T-helper 1 cell treated with Interleukin-12 subunit alpha and Interleukin-12 subunit beta and Interleukin-4 antibody, amounts not matched to agents 30 μg/mL and 1 μg/mL, for 36 hours (primary cell): Measurements from ENCODE around the gene CAMKK2.
"Not testable (repeated sequence)": the region's sequence is repeated elsewhere in the genome, so short reads cannot be mapped to it uniquely, and the experiment has no call there.

Source experiments
- H3K27ac Mint-ChIP-seq: one replicate; pipeline ENCODE4 v1.8.0; 2021; ENCODE audit warnings: mild to moderate bottlenecking, mixed read lengths
- H3K27me3 Mint-ChIP-seq: one replicate; pipeline ENCODE4 v1.8.0; 2021; ENCODE audit warnings: low read depth, mixed read lengths
- H3K36me3 Mint-ChIP-seq: one replicate; pipeline ENCODE4 v1.8.0; 2021; ENCODE audit warnings: low read depth, mixed read lengths
- H3K4me1 Mint-ChIP-seq: one replicate; pipeline ENCODE4 v1.8.0; 2021; ENCODE audit warnings: low read depth, mixed read lengths
- H3K4me3 Mint-ChIP-seq: one replicate; pipeline ENCODE4 v1.8.0; 2021; ENCODE audit warnings: mild to moderate bottlenecking, moderate library complexity, mixed read lengths
- H3K9me3 Mint-ChIP-seq: one replicate; pipeline ENCODE4 v1.8.0; 2021; ENCODE audit warnings: mixed read lengths

The CAMKK2 gene

GRCh38 chr12:121289962-121290361 lies 6.5 kb downstream of the CAMKK2 start:
- H3K27me3 Mint-ChIP-seq = no peaks in the 10 kb centered on the region
- peaks cover 4% of the 10 kb centered on the region for H3K4me1 Mint-ChIP-seq
- no peak overlapping the region for H3K4me3 Mint-ChIP-seq
- no peaks in the 10 kb centered on the region for H3K9me3 Mint-ChIP-seq
- H3K27ac Mint-ChIP-seq = no peak overlapping the region
- H3K36me3 Mint-ChIP-seq = peaks cover 8% of the 10 kb centered on the region

GRCh38 chr12:121288986-121289385 lies 7.5 kb downstream of the CAMKK2 start:
- no peak overlapping the region for H3K4me3 Mint-ChIP-seq
- H3K4me1 Mint-ChIP-seq = peaks cover 4% of the 10 kb centered on the region
- no peaks in the 10 kb centered on the region for H3K27me3 Mint-ChIP-seq
- no peak overlapping the region for H3K27ac Mint-ChIP-seq
- H3K9me3 Mint-ChIP-seq = no peaks in the 10 kb centered on the region
- peaks cover 8% of the 10 kb centered on the region for H3K36me3 Mint-ChIP-seq

DNA sequence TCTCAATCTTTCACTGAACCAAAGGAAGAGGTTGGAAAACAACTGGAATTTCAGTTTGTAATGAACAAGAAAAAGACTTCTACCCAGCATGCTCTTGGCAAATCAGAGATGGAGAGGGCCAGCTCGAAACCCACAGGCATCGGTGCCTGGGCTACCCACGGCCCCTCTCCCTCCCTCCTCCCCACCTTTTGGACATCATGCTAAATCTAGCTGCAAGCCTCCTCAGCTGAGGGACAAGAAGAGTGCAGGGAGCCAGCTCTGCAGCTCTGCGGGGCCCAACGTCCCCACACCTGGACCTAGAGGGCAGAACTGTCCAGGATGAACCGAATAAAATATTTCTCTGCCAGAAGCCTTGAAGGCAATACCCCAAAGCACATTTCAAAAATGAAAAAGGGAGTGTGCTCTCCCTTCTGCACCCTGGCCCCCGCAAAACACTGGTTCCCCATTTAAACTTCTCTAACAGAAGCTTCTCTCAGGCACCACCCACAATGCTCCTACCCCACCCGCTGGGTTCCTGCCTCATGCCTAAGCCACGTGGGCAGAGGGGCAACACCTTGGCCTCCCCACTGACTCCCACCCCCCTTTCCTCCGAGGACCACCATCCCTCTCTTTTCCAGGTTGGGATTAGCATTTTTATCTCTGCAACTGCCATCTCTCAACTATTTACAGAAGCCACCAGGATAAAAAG lies 8.2 kb downstream of the CAMKK2 start:
- no peaks in the 10 kb centered on the region for H3K27me3 Mint-ChIP-seq
- H3K27ac Mint-ChIP-seq = no peak overlapping the region
- H3K4me1 Mint-ChIP-seq = peaks cover 6% of the 10 kb centered on the region
- H3K36me3 Mint-ChIP-seq = peaks cover 8% of the 10 kb centered on the region
- no peak overlapping the region for H3K4me3 Mint-ChIP-seq
- H3K9me3 Mint-ChIP-seq = no peaks in the 10 kb centered on the region

GRCh38 chr12:121287267-121287954 lies 9.1 kb downstream of the CAMKK2 start:
- H3K4me3 Mint-ChIP-seq = no peak overlapping the region
- H3K27ac Mint-ChIP-seq = no peak overlapping the region
- no peaks in the 10 kb centered on the region for H3K9me3 Mint-ChIP-seq
- H3K36me3 Mint-ChIP-seq = peaks cover 7% of the 10 kb centered on the region
- H3K4me1 Mint-ChIP-seq = peaks cover 5% of the 10 kb centered on the region
- H3K27me3 Mint-ChIP-seq = no peaks in the 10 kb centered on the region

- no peaks in the 10 kb centered on the region for H3K27me3 Mint-ChIP-seq
- H3K9me3 Mint-ChIP-seq = no peaks in the 10 kb centered on the region
- H3K4me1 Mint-ChIP-seq = peaks cover 4% of the 10 kb centered on the region
- H3K27ac Mint-ChIP-seq = no peak overlapping the region
- H3K36me3 Mint-ChIP-seq = no peaks in the 10 kb centered on the region
- H3K4me3 Mint-ChIP-seq = no peak overlapping the region
Observed at GRCh38 chr12:121285856-121286255, 10.7 kb downstream of the CAMKK2 start.

DNA sequence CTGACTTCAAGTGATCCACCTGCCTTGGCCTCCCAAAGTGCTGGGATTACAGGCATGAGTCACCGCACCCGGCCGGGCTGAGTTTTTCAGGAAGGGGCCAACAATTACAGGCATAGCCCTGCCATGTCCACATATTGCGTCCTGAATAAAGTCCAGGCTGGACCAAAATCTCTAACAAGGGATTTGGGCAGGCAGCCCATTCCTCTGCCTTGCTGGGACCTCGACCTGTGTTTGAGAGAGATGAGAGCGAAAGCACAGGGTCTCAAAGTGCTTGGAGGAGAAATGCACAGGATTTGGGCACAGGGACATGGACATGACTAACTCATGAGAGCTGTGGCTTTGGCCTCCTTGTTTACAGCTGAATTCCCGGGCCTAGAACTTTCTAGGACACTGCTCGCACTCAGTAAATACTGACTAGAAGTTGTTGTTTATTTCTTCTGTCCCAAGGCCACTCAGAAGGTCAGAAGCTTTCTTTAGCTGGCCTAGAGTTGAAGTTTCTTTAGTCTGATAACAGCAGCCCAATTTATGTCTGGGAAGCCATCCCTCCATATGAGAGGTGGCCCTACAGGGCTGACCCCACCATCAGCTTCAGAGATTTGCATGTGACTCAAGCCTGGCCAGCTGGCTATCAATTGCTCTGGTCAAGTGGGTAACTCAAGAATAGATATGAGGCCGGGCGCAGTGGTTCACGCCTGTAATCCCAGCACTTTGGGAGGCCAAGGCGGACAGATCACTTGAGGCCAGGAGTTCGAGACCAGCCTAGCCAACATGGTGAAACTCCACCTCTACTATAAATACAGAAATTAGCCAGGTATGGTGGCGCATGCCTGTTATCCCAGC lies 11.7 kb downstream of the CAMKK2 start:
- Mint-ChIP-seq H3K9me3 (no peaks in the 10 kb centered on the region), H3K27me3 (no peaks in the 10 kb centered on the region), H3K27ac (no peak overlapping the region), H3K4me3 (no peak overlapping the region), H3K4me1 (peaks cover 4% of the 10 kb centered on the region), H3K36me3 (no peaks in the 10 kb centered on the region)

GRCh38 chr12:121283841-121284240 lies 12.7 kb downstream of the CAMKK2 start:
- Mint-ChIP-seq H3K4me3 (no peak overlapping the region), H3K4me1 (peaks cover 4% of the 10 kb centered on the region), H3K9me3 (no peaks in the 10 kb centered on the region), H3K36me3 (no peaks in the 10 kb centered on the region), H3K27ac (no peak overlapping the region), H3K27me3 (no peaks in the 10 kb centered on the region)

DNA sequence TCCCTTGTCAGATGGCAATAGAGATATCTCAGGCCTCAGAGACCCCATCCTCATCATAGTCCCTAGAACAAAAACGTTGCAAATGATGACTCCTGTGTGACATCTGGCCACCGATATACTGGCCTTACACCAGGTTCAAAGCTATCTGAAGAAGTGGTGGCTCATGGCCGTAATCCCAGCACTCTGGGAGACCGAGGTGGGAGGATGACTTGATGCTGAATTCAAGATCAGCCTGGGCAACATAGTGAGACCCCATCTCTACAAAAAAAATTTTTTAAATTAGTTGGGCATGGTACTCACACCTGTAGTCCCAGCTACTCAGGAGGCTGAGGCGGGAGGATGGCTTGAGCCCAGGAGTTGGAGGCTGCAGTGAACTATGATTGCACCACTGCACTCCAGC lies 13.1 kb downstream of the CAMKK2 start:
- Mint-ChIP-seq H3K4me1 (peaks cover 4% of the 10 kb centered on the region), H3K27me3 (no peaks in the 10 kb centered on the region), H3K9me3 (no peaks in the 10 kb centered on the region), H3K27ac (no peak overlapping the region), H3K36me3 (no peaks in the 10 kb centered on the region), H3K4me3 (no peak overlapping the region)

- not testable (repeated sequence) for H3K9me3 Mint-ChIP-seq, H3K4me3 Mint-ChIP-seq, H3K27ac Mint-ChIP-seq, H3K36me3 Mint-ChIP-seq, H3K27me3 Mint-ChIP-seq, H3K4me1 Mint-ChIP-seq
Observed at GRCh38 chr12:121282910-121283309, 13.6 kb downstream of the CAMKK2 start.

- H3K4me1 Mint-ChIP-seq = peaks cover 6% of the 10 kb centered on the region
- no peak overlapping the region for H3K4me3 Mint-ChIP-seq
- H3K27ac Mint-ChIP-seq = no peak overlapping the region
- H3K27me3 Mint-ChIP-seq = no peaks in the 10 kb centered on the region
- H3K9me3 Mint-ChIP-seq = no peaks in the 10 kb centered on the region
- H3K36me3 Mint-ChIP-seq = no peaks in the 10 kb centered on the region
Observed at GRCh38 chr12:121282072-121282742, 14.3 kb downstream of the CAMKK2 start.

- H3K36me3 Mint-ChIP-seq, H3K4me3 Mint-ChIP-seq, H3K27ac Mint-ChIP-seq, H3K9me3 Mint-ChIP-seq, H3K27me3 Mint-ChIP-seq, H3K4me1 Mint-ChIP-seq: not testable (repeated sequence)
Observed at GRCh38 chr12:121281116-121281515, 15.4 kb downstream of the CAMKK2 start.

- H3K27ac Mint-ChIP-seq, H3K4me1 Mint-ChIP-seq, H3K4me3 Mint-ChIP-seq, H3K27me3 Mint-ChIP-seq, H3K36me3 Mint-ChIP-seq, H3K9me3 Mint-ChIP-seq: not testable (repeated sequence)
Observed at GRCh38 chr12:121280531-121280930, 16.0 kb downstream of the CAMKK2 start.

- no peaks in the 10 kb centered on the region for H3K27me3 Mint-ChIP-seq
- H3K9me3 Mint-ChIP-seq = no peaks in the 10 kb centered on the region
- peaks cover 7% of the 10 kb centered on the region for H3K4me1 Mint-ChIP-seq
Observed at GRCh38 chr12:121279507-121279915, 17.0 kb downstream of the CAMKK2 start.

DNA sequence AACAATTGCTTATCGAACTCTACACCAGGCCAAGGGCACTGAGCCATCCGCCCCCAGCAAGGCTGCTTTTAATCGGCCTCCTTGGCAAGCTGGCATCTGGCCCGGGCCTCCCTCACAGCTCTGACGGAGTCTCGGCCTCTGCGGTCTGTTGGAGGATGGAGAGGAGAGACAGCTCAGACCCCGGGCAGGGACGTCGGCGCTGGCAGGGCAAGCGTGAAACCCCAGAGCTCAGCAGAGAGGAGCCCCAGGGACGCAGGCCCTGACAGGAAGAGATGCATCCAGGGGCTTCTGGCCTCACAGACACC lies 17.5 kb downstream of the CAMKK2 start:
- Mint-ChIP-seq H3K9me3 (no peaks in the 10 kb centered on the region), H3K4me3 (no peak overlapping the region), H3K4me1 (peaks cover 7% of the 10 kb centered on the region), H3K27me3 (no peaks in the 10 kb centered on the region), H3K27ac (no peak overlapping the region), H3K36me3 (peaks cover 2% of the 10 kb centered on the region)

More at GRCh38 chr12:121279507-121279915, 17.0 kb downstream of the CAMKK2 start:
- Mint-ChIP-seq H3K27ac (no peak overlapping the region), H3K4me3 (no peak overlapping the region), H3K36me3 (peaks cover 2% of the 10 kb centered on the region)
